Measurements from ENCODE around the gene ACSL1. TPM values are rescaled to one million over a fixed set of nuclear protein-coding genes. Genes with fewer than 3 reads are reported as not detected.

ACSL1 gene
- total and polyA plus RNA-seq, 9 of the 15 experiments (the other 6 are each of a cell fraction or from before 2014, with no cell fraction given) = 6.7 to 24.1 (median 15.0) TPM

DNA sequence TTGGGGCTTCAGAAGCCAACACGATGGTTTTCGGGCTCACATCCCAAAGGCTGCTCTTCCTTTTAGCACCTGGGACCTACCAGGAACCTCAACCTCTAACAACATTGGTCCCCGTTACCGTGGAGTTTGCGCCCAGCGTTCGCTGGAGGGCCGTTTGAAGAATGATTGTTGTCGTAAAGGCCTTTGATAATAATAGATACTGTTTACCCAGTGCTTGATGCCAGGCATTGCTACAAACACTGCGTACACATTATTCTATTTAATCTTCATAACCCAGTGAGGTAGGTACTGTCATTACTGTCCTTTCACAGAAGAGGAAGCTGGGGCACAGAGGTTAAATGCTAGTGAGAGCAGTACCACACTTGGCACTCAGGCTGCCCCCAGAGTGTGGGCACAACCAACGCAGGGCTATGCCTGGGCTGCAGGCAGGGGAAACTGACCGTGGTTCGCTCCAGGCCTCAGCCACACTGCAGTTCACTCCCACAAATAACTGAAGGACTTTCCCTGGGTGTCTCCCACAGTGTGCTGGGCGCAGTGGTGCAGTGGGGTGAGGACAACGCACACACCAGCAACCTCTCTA lies 1.0 kb upstream of the ACSL1 start:
- BruUV-seq (replicated peaks) = no TSS peak
- Histone ChIP-seq H3K79me2 (ENCODE audit: control insufficient read depth, insufficient read depth, low read length) (peaks cover 21% of the 10 kb centered on the region; the same call in 2 of the 3 replicates), H3K9ac (ENCODE audit: insufficient read depth in 1 of 2, low read depth in 2 of 2, low read length in 2 of 2) (peak overlapping the region; percentile 59 to 96), H2AFZ (ENCODE audit: low read depth, low read length) (peak overlapping the region; percentile 95), H3K4me1 (replicated peaks in 1 of 2; ENCODE audit: control insufficient read depth in 2 of 2, insufficient read depth in 2 of 2, low read length in 2 of 2) (peaks cover 21 to 26% of the 10 kb centered on the region in 2 experiments), H3K36me3 (ENCODE audit: control insufficient read depth, insufficient read depth, low read length) (no peaks in the 10 kb centered on the region), H3K9me3 (replicated peaks; ENCODE audit: control insufficient read depth, insufficient read depth, low read depth, low read length) (no peaks in the 10 kb centered on the region), H4K20me1 (replicated peaks; ENCODE audit: control insufficient read depth, insufficient read depth, low read length) (no peaks in the 10 kb centered on the region), H3K27ac (ENCODE audit: extremely low read depth, low read depth, low read length) (no peak overlapping the region), H3K4me3 (peak overlapping the region; percentile 64), H3K27me3 (ENCODE audit: control insufficient read depth in 2 of 2, insufficient read depth in 2 of 2, low read length in 2 of 2) (no peaks in the 10 kb centered on the region), H3K4me2 (ENCODE audit: insufficient read depth, low read length) (peak overlapping the region; percentile 77), H3K9me1 (ENCODE audit: control insufficient read depth, insufficient read depth, low read length) (no peaks in the 10 kb centered on the region)
- TF ChIP-seq TAF9B (IDR thresholded peaks at IDR 0.05; ENCODE audit: partially characterized antibody) (no peak), NRF1 (conservative IDR thresholded peaks at IDR 0.05 in 1 of 2, IDR thresholded peaks at IDR 0.05 in 1 of 2) (0 out of 4 replicates have a peak, but pooled peaks of 1 of the 2 experiments have one; percentile 23)
- FAIRE-seq = no peak
- WGBS (ENCODE audit: insufficient coverage, low coverage, missing lambda C conversion rate) = 68% methylated on average over 15 of the region's 15 CpGs
- POLR2A ChIA-PET = no interaction called here
- CTCF ChIA-PET (ENCODE audit: low intra/inter-chr PET ratio) = no interaction called here
- DNase-seq (ENCODE audit: extremely low read depth in 1 of 4, low spot score in 3 of 4) = no peak
- intact Hi-C loops (cut with micrococcal nuclease) (loop anchor here (10.0 kb wide), 1 partner anchor 78 kb away; no protein-coding TSS in a partner anchor), in situ Hi-C loops (cut with MboI) (no loop called here)
- no peak for ATAC-seq

DNA sequence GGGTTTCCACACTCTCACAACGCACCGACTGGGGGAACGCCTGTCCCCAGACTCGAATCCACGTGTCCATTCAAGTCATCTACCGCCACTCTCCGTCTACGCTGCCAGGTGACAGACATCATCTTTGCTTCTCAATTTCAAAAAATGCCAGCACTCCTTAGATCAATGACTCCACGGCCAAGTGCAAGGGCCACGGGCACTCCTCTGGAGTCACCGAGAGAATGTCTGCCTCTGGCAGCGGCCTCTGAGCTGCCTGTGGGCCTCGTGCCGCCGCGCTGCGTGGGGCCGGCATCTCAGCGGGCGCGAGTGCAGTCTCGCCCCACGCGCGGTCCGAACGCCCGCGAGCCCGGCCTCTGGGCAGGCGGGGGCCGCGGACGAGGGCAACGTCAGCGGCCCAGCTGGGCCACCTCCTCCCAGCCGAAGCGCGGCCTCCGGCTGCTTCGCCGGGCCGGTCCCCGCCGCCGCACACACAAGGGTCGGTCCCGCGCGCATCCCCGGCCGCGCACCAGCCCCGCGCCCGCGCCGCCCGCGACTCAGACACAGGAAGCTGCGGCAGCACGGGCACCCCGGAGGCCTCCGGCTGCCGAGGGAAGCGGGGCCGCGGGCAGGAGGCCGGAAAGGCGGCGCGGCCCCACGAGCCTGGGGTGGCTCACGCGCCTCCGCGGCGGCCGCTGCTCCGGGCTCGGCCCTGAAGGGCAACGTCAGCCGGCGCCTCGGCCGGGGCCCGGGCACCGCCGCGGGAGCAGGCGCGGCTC lies 450 bp downstream of the ACSL1 start:
- ATAC-seq (peak; percentile 58), DNase-seq (ENCODE audit: extremely low read depth in 1 of 4, low spot score in 3 of 4) (peak in 2 of 4 experiments; percentile 55 to 63), FAIRE-seq (no peak)
- H3K79me2 ChIP-seq (ENCODE audit: control insufficient read depth, insufficient read depth, low read length) = peaks cover 21% of the 10 kb centered on the region; the same call in 2 of the 3 replicates
- ChIA-PET POLR2A (interaction anchor here (0.9 to 1.0 kb wide), 3 partner anchors 9 to 19 kb away, joined by 3 read pairs; no protein-coding TSS in a partner anchor), CTCF (ENCODE audit: low intra/inter-chr PET ratio) (no interaction called here)
- H3K27ac ChIP-seq (ENCODE audit: extremely low read depth, low read depth, low read length) = peak overlapping the region; percentile 16; the same call in 2 of the 3 replicates
- peak overlapping the region; percentile 42 to 93 for H3K9ac ChIP-seq (ENCODE audit: insufficient read depth in 1 of 2, low read depth in 2 of 2, low read length in 2 of 2)
- H3K9me1 ChIP-seq (ENCODE audit: control insufficient read depth, insufficient read depth, low read length) = no peaks in the 10 kb centered on the region
- peaks cover 2% of the 10 kb centered on the region; the same call in 1 of the 2 replicates for H4K20me1 ChIP-seq (replicated peaks; ENCODE audit: control insufficient read depth, insufficient read depth, low read length)
- H3K36me3 ChIP-seq (ENCODE audit: control insufficient read depth, insufficient read depth, low read length) = no peaks in the 10 kb centered on the region
- H2AFZ ChIP-seq (ENCODE audit: low read depth, low read length) = peak overlapping the region; percentile 69
- no peaks in the 10 kb centered on the region for H3K27me3 ChIP-seq (ENCODE audit: control insufficient read depth in 2 of 2, insufficient read depth in 2 of 2, low read length in 2 of 2)
- no peaks in the 10 kb centered on the region for H3K9me3 ChIP-seq (replicated peaks; ENCODE audit: control insufficient read depth, insufficient read depth, low read depth, low read length)
- H3K4me1 ChIP-seq (replicated peaks in 1 of 2; ENCODE audit: control insufficient read depth in 2 of 2, insufficient read depth in 2 of 2, low read length in 2 of 2) = peaks cover 21 to 26% of the 10 kb centered on the region in 2 experiments
- H3K4me2 ChIP-seq (ENCODE audit: insufficient read depth, low read length) = peak overlapping the region; percentile 86
- WGBS (ENCODE audit: insufficient coverage, low coverage, missing lambda C conversion rate) = 3% methylated on average over 51 of the region's 92 CpGs
- no TSS peak for BruUV-seq (replicated peaks)
- in situ Hi-C loops (cut with MboI) = no loop called here
- intact Hi-C loops (cut with micrococcal nuclease) = loop anchor here (2.0 to 10.0 kb wide), 2 partner anchors 29 to 79 kb away; no protein-coding TSS in a partner anchor
- H3K4me3 ChIP-seq = peak overlapping the region; percentile 64
- TF ChIP-seq BRF1 (IDR thresholded peaks at IDR 0.05; ENCODE audit: borderline replicate concordance, extremely low read depth, insufficient read length) (no peak), ZNF695 (CRISPR knock-in tag; IDR thresholded peaks at IDR 0.05) (no peak), ZFP30 (CRISPR knock-in tag; IDR thresholded peaks at IDR 0.05; ENCODE audit: borderline replicate concordance) (no peak)
- TF ChIP-seq, protein P1, sequence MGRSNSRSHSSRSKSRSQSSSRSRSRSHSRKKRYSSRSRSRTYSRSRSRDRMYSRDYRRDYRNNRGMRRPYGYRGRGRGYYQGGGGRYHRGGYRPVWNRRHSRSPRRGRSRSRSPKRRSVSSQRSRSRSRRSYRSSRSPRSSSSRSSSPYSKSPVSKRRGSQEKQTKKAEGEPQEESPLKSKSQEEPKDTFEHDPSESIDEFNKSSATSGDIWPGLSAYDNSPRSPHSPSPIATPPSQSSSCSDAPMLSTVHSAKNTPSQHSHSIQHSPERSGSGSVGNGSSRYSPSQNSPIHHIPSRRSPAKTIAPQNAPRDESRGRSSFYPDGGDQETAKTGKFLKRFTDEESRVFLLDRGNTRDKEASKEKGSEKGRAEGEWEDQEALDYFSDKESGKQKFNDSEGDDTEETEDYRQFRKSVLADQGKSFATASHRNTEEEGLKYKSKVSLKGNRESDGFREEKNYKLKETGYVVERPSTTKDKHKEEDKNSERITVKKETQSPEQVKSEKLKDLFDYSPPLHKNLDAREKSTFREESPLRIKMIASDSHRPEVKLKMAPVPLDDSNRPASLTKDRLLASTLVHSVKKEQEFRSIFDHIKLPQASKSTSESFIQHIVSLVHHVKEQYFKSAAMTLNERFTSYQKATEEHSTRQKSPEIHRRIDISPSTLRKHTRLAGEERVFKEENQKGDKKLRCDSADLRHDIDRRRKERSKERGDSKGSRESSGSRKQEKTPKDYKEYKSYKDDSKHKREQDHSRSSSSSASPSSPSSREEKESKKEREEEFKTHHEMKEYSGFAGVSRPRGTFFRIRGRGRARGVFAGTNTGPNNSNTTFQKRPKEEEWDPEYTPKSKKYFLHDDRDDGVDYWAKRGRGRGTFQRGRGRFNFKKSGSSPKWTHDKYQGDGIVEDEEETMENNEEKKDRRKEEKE (IDR thresholded peaks at IDR 0.05; ENCODE audit: borderline replicate concordance in 1 of 2, control insufficient read depth in 1 of 2, low read depth in 2 of 2, low read length in 1 of 2) = no peak
- TF ChIP-seq, protein P2, sequence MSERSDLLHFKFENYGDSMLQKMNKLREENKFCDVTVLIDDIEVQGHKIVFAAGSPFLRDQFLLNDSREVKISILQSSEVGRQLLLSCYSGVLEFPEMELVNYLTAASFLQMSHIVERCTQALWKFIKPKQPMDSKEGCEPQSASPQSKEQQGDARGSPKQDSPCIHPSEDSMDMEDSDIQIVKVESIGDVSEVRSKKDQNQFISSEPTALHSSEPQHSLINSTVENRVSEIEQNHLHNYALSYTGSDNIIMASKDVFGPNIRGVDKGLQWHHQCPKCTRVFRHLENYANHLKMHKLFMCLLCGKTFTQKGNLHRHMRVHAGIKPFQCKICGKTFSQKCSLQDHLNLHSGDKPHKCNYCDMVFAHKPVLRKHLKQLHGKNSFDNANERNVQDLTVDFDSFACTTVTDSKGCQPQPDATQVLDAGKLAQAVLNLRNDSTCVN (CRISPR knock-in tag; IDR thresholded peaks at IDR 0.05) = no peak

All from K562 (cell line).